Measurements from ENCODE around the gene KCNH1. TPM values are rescaled to one million over a fixed set of nuclear protein-coding genes. Genes with fewer than 3 reads are reported as not detected.

Gene KCNH1
- total and polyA plus RNA-seq, 4 donors: not detected

GRCh38 chr1:210817385-210818275 lies 316.3 kb downstream of the KCNH1 start:
- TF ChIP-seq ATF3 (IDR thresholded peaks at IDR 0.05) (no peak), MAX (IDR thresholded peaks at IDR 0.05) (no peak), RXRA (IDR thresholded peaks at IDR 0.05) (no peak), HNF4G (IDR thresholded peaks at IDR 0.05) (no peak), FOXA1 (IDR thresholded peaks at IDR 0.05) (no peak), TAF1 (conservative IDR thresholded peaks at IDR 0.05) (no peak), NR2F2 (IDR thresholded peaks at IDR 0.05) (no peak), SP1 (IDR thresholded peaks at IDR 0.05) (no peak), YY1 (IDR thresholded peaks at IDR 0.05) (no peak), RAD21 (IDR thresholded peaks at IDR 0.05) (no peak), EGR1 (IDR thresholded peaks at IDR 0.05; ENCODE audit: low read depth in 2 of 2) (no peak)
- TF ChIP-seq, protein P1, sequence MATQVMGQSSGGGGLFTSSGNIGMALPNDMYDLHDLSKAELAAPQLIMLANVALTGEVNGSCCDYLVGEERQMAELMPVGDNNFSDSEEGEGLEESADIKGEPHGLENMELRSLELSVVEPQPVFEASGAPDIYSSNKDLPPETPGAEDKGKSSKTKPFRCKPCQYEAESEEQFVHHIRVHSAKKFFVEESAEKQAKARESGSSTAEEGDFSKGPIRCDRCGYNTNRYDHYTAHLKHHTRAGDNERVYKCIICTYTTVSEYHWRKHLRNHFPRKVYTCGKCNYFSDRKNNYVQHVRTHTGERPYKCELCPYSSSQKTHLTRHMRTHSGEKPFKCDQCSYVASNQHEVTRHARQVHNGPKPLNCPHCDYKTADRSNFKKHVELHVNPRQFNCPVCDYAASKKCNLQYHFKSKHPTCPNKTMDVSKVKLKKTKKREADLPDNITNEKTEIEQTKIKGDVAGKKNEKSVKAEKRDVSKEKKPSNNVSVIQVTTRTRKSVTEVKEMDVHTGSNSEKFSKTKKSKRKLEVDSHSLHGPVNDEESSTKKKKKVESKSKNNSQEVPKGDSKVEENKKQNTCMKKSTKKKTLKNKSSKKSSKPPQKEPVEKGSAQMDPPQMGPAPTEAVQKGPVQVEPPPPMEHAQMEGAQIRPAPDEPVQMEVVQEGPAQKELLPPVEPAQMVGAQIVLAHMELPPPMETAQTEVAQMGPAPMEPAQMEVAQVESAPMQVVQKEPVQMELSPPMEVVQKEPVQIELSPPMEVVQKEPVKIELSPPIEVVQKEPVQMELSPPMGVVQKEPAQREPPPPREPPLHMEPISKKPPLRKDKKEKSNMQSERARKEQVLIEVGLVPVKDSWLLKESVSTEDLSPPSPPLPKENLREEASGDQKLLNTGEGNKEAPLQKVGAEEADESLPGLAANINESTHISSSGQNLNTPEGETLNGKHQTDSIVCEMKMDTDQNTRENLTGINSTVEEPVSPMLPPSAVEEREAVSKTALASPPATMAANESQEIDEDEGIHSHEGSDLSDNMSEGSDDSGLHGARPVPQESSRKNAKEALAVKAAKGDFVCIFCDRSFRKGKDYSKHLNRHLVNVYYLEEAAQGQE (IDR thresholded peaks at IDR 0.05): no peak
- TF ChIP-seq, protein P2, sequence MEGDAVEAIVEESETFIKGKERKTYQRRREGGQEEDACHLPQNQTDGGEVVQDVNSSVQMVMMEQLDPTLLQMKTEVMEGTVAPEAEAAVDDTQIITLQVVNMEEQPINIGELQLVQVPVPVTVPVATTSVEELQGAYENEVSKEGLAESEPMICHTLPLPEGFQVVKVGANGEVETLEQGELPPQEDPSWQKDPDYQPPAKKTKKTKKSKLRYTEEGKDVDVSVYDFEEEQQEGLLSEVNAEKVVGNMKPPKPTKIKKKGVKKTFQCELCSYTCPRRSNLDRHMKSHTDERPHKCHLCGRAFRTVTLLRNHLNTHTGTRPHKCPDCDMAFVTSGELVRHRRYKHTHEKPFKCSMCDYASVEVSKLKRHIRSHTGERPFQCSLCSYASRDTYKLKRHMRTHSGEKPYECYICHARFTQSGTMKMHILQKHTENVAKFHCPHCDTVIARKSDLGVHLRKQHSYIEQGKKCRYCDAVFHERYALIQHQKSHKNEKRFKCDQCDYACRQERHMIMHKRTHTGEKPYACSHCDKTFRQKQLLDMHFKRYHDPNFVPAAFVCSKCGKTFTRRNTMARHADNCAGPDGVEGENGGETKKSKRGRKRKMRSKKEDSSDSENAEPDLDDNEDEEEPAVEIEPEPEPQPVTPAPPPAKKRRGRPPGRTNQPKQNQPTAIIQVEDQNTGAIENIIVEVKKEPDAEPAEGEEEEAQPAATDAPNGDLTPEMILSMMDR (IDR thresholded peaks at IDR 0.05; ENCODE audit: low read depth, low read length, missing input control): no peak
- TF ChIP-seq, protein P3, sequence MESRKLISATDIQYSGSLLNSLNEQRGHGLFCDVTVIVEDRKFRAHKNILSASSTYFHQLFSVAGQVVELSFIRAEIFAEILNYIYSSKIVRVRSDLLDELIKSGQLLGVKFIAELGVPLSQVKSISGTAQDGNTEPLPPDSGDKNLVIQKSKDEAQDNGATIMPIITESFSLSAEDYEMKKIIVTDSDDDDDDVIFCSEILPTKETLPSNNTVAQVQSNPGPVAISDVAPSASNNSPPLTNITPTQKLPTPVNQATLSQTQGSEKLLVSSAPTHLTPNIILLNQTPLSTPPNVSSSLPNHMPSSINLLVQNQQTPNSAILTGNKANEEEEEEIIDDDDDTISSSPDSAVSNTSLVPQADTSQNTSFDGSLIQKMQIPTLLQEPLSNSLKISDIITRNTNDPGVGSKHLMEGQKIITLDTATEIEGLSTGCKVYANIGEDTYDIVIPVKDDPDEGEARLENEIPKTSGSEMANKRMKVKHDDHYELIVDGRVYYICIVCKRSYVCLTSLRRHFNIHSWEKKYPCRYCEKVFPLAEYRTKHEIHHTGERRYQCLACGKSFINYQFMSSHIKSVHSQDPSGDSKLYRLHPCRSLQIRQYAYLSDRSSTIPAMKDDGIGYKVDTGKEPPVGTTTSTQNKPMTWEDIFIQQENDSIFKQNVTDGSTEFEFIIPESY (IDR thresholded peaks at IDR 0.05): no peak
- 71% methylated on average over 2 of the region's 2 CpGs for WGBS
- H3K36me3 ChIP-seq (ENCODE audit: control insufficient read depth in 4 of 4, insufficient read depth in 3 of 4, low read depth in 1 of 4, low read length in 3 of 4): no peaks in the 10 kb centered on the region

More at GRCh38 chr1:210817385-210818275, 316.3 kb downstream of the KCNH1 start:
- no peak overlapping the region for H3K4me3 ChIP-seq (ENCODE audit: low read depth in 1 of 3, low read length in 3 of 3)
- no peak overlapping the region for H3K27ac ChIP-seq (ENCODE audit: low read depth in 1 of 2, low read length in 2 of 2)
- H3K9me3 ChIP-seq (ENCODE audit: control insufficient read depth in 4 of 4, low read length in 3 of 4): no peaks in the 10 kb centered on the region
- no peak for DNase-seq (ENCODE audit: low spot score)
- H3K4me1 ChIP-seq (ENCODE audit: control insufficient read depth in 4 of 4, insufficient read depth in 4 of 4, low read length in 3 of 4): peaks cover 0 to 2% (median 2%) of the 10 kb centered on the region in 4 donors
- H3K27me3 ChIP-seq (ENCODE audit: control insufficient read depth in 4 of 4, insufficient read depth in 4 of 4, low read length in 3 of 4): no peaks in the 10 kb centered on the region
- no peak overlapping the region for H3K9ac ChIP-seq (ENCODE audit: low read depth in 1 of 2, low read length in 2 of 2)
